SJSA1 (cell line): Measurements from ENCODE around the gene CRISPLD2. TPM values are rescaled to one million over a fixed set of nuclear protein-coding genes. Genes with fewer than 3 reads are reported as not detected.

Experiments used
- DNase-seq, 2 experiments: peaks; one replicate each; pipeline ENCODE4 v3.0.0-alpha.2; 2015 to 2020; ENCODE audit warnings: low spot score in 2 of 2, low read depth in 1 of 2
- H3K27ac ChIP-seq: fragments of 250-450 bp; sonication (Bioruptor Pico); 2 replicates; pipeline ENCODE4 v1.5.1; 2020; ENCODE audit warnings: mild to moderate bottlenecking, moderate library complexity
- H3K27me3 ChIP-seq: fragments of 250-450 bp; sonication (Bioruptor Pico); replicated peaks from 2 replicates; pipeline ENCODE4 v1.5.1; 2020; ENCODE audit warnings: mild to moderate bottlenecking, moderate library complexity
- H3K36me3 ChIP-seq: fragments of 250-450 bp; sonication (Bioruptor Pico); 2 replicates; pipeline ENCODE4 v1.5.1; 2020; ENCODE audit warnings: mild to moderate bottlenecking
- H3K4me1 ChIP-seq: fragments of 250-450 bp; sonication (Bioruptor Pico); replicated peaks from 2 replicates; pipeline ENCODE4 v1.6.1; 2021; ENCODE audit warnings: mild to moderate bottlenecking
- H3K4me3 ChIP-seq: fragments of 250-450 bp; sonication (Bioruptor Pico); 2 replicates; pipeline ENCODE4 v1.5.1; 2020; ENCODE audit warnings: mild to moderate bottlenecking
- H3K9me3 ChIP-seq: fragments of 250-450 bp; sonication (Bioruptor Pico); replicated peaks from 2 replicates; pipeline ENCODE4 v1.5.1; 2020; ENCODE audit warnings: mild to moderate bottlenecking
- total RNA-seq: library from RNA; depleted of rRNA; stranded (reverse); fragments of >200 nt; shearing (Covaris generic); gene quantifications from 2 replicates; pipeline ENCODE4 v1.2.3, GENCODE V29; 2014

Gene CRISPLD2
- total RNA-seq, 1 experiment from 2014 or later = 6.4 TPM

DNA sequence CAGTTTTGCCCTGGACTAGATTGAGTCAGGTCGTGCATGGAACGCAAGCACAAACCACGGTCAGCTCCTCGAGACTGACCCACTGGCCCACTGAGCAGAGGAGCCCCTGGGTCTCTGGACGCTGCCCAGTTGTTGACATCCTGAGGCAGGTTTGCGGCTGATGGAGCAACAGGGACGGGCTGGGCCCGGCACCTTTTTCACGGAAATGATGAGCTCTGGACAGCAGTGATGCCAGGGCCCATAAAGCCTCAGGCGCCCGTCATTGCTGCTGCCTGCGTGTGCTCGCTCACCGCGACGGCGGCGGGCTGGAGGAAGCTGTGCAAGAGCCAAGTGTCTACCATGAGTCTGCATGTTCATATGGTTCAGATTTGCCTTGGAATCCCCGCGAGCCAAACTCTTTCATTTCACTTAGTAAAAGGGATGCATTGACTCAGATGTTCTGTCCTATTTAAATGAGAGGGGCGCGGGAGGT lies 30.8 kb upstream of the CRISPLD2 start:
- no peak overlapping the region for H3K27ac ChIP-seq
- H3K9me3 ChIP-seq = no peaks in the 10 kb centered on the region
- H3K4me1 ChIP-seq = no peaks in the 10 kb centered on the region
- no peaks in the 10 kb centered on the region for H3K27me3 ChIP-seq
- no peaks in the 10 kb centered on the region for H3K36me3 ChIP-seq
- no peak for DNase-seq
- no peak overlapping the region for H3K4me3 ChIP-seq

DNA sequence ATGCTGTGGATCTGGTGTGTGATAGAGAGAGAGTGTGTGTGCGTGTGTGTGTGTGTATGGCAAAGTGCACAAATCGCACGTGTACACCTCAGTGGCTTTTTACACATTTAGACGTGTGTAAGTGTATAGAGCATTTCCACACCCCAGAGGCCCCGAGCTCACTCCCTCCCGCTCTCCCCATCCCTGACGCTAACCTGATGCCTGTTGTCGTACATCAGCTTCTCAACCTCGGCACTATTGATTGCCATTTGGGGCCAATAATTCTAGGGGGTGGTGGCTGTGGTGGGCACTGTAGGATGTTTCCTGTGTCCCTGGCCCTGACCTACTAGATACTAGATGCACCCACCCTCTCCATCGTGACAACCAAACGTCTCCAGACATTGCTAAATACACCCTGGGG lies 30.4 kb upstream of the CRISPLD2 start:
- H3K27me3 ChIP-seq = no peaks in the 10 kb centered on the region
- H3K36me3 ChIP-seq = no peaks in the 10 kb centered on the region
- DNase-seq = no peak
- H3K27ac ChIP-seq = no peak overlapping the region
- no peak overlapping the region for H3K4me3 ChIP-seq
- H3K4me1 ChIP-seq = no peaks in the 10 kb centered on the region
- H3K9me3 ChIP-seq = no peaks in the 10 kb centered on the region

DNA sequence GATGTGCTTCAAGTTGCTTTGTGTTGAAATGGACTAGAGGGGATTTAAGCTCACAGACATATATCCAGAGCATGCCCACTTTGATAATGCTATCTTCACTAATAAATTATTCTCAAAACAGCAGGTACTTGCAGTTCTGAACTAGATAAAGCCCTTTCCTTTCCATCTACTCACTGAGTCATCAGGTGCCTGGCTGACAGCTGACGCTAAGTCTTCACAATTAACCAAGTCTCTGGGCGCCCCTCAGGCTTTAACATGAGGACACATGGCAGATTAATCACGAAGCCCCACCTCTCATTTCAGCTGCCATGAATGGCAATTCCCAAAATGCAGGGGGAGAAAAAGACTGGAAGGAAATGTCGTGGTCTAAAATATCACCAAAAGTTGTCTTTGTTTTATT lies 29.5 kb upstream of the CRISPLD2 start:
- Histone ChIP-seq H3K9me3 (no peaks in the 10 kb centered on the region), H3K4me3 (no peak overlapping the region), H3K27me3 (no peaks in the 10 kb centered on the region), H3K4me1 (no peaks in the 10 kb centered on the region), H3K27ac (no peak overlapping the region), H3K36me3 (no peaks in the 10 kb centered on the region)
- no peak for DNase-seq

DNA sequence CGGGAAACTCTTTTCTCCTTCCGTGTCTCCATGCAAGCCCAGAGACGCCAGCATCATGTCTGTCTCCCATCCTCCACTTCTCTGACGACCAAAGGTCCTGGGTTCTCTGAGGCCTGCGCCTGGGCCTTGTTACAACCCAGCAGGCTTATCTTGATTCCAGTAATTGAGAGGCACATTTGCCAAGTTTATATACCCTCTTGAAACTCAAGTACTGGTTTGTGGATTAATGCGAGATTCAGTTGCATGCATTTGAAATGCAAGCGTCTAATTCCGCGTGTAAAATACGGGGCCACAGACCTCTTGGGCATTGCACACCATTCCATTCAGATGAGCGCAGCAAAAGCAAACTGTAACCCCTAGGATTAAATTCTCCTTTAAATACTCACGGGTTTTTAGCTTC lies 28.7 kb upstream of the CRISPLD2 start:
- Histone ChIP-seq H3K27me3 (no peaks in the 10 kb centered on the region), H3K27ac (no peak overlapping the region), H3K4me1 (no peaks in the 10 kb centered on the region), H3K36me3 (no peaks in the 10 kb centered on the region), H3K4me3 (no peak overlapping the region), H3K9me3 (no peaks in the 10 kb centered on the region)
- DNase-seq = no peak

DNA sequence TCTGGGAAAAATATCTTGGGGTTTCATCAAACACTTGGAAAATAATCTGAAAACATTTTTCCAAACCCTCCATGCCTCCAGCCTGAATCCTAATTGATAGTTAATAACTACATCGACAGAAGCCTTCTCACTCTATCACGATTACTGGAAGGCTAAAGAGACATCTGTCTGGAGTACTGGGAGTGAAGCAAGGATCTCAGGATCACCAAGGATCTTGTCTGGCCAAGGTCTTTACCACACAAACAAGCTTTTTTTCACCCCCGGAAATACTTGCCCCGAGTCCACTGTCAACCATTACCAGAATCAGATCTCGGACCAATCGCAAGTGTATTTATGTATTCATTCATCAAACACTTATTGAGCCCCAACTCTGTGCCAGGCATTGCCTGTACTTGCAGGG lies 28.3 kb upstream of the CRISPLD2 start:
- Histone ChIP-seq H3K36me3 (no peaks in the 10 kb centered on the region), H3K9me3 (no peaks in the 10 kb centered on the region), H3K27ac (no peak overlapping the region), H3K4me1 (no peaks in the 10 kb centered on the region), H3K4me3 (no peak overlapping the region), H3K27me3 (no peaks in the 10 kb centered on the region)
- DNase-seq = no peak

DNA sequence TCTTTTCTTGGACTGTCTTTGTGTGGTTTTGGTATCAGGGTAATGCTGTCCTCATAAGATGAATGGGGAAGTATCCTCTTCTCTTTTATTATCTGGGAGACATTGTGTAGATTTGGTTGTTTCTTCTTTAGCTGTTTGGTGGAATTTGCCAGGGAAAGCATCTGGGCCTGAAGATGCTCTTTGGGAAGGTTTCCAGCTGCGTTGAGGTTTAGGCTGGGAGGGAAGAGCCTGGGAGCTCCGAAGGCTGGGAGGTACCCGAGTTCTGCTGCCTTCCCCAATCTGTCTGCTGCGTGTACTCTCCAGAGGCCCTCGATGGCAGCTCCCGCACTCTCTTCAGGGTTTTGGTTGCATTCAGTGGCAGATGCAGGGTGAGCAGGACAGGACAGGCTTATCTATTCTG lies 25.6 kb upstream of the CRISPLD2 start:
- H3K36me3 ChIP-seq = no peaks in the 10 kb centered on the region
- no peak overlapping the region for H3K4me3 ChIP-seq
- no peak overlapping the region for H3K27ac ChIP-seq
- H3K9me3 ChIP-seq = no peaks in the 10 kb centered on the region
- H3K27me3 ChIP-seq = no peaks in the 10 kb centered on the region
- DNase-seq = no peak
- no peaks in the 10 kb centered on the region for H3K4me1 ChIP-seq

DNA sequence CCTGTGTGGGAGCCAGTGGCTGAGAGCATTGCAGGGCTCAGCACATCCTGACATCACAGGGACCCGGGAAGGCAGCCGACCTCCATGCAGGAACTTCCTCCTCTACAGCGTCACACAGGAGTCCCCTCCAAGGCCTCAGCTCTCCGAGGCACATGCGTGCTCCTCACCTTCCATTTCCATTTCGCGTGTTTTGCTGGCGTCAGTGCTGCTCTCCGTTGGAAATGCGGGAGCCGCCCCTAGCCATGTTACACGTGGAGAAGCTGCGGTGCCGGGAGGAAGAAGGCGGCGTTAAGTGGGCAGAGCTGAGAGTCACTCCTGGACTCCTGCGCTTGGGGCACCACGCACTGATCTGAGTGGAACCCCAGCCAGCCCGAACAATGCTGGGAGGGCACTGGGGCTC lies 25.2 kb upstream of the CRISPLD2 start:
- H3K27me3 ChIP-seq = no peaks in the 10 kb centered on the region
- no peaks in the 10 kb centered on the region for H3K4me1 ChIP-seq
- no peak overlapping the region for H3K4me3 ChIP-seq
- DNase-seq = no peak
- no peaks in the 10 kb centered on the region for H3K9me3 ChIP-seq
- no peak overlapping the region for H3K27ac ChIP-seq
- H3K36me3 ChIP-seq = no peaks in the 10 kb centered on the region

DNA sequence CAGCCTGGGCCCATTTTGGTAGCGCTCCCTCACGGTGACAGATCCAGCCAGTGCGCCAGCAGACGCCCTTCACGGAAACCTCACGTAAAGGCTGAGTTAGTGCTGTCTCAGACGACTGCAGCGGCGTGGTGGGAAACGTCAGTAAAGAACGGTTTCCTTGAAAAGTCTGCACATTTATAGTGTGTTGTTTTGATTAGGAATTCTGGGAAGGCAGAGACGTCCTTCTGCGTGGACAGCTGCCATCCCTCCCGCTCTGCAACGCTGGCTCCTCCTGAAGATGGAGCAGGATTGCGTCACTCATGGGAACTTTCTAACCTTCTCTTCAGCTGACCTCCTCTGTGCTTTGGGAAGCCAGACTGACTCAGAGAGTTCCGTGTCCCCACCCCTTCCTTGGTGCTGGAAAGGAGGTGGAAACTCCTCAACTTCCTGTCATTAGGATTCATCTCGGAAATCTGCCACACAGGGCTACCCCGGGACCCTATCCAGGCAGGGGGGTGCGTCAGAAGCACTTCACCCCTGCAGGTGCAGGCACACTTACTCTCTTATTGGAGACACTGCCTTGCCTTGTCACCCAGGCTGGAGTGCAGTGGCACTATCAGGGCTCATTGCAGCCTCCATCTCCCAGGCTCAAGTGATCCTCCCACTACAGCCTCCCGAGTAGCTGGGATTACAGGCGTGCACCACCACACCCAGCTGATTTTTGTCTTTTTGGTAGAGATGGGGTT lies 24.3 kb upstream of the CRISPLD2 start:
- Histone ChIP-seq H3K27me3 (no peaks in the 10 kb centered on the region), H3K9me3 (no peaks in the 10 kb centered on the region), H3K27ac (no peak overlapping the region), H3K36me3 (no peaks in the 10 kb centered on the region), H3K4me1 (no peaks in the 10 kb centered on the region), H3K4me3 (no peak overlapping the region)
- no peak for DNase-seq

DNA sequence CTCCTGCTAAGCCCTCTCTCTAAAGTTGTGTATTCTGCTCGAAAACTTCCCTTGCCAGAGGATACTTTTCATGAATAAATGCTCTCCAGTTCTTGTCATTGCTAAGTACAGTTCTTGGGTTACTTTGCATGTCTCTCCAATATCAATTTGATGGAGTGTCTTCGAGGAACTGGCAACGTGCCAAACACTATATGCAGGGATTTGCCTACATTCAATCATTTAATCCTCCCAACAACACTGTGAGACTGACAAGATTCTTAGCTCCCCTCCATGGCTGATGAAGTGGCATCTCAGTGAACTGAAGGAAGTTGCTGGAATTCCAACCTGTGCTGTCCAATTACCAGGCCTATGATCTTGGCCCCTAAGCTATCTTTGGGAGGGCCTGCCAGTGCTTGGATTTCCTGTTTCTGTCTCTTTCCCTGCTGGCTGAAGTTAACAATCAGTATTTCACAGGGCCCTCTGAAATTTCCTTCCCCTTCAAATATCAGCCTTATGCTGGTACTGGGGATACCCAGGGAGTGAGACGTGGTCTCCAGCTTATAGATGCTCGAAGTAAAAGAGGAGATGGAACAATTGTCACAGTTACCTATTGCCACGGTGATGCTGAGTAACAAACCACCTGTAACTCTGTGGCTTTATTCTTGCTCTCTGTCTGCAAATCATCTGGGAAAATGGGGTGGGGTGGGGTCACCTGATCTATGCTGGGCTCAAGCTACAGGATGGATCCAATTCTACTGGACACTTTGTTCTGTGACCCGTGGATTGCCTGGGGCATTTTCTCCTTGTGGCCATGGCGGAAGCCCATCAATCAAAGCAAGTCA lies 19.4 kb upstream of the CRISPLD2 start:
- no peak overlapping the region for H3K27ac ChIP-seq
- no peaks in the 10 kb centered on the region for H3K27me3 ChIP-seq
- no peak overlapping the region for H3K4me3 ChIP-seq
- H3K4me1 ChIP-seq = peaks cover 2% of the 10 kb centered on the region
- no peaks in the 10 kb centered on the region for H3K36me3 ChIP-seq
- H3K9me3 ChIP-seq = no peaks in the 10 kb centered on the region
- DNase-seq = no peak

DNA sequence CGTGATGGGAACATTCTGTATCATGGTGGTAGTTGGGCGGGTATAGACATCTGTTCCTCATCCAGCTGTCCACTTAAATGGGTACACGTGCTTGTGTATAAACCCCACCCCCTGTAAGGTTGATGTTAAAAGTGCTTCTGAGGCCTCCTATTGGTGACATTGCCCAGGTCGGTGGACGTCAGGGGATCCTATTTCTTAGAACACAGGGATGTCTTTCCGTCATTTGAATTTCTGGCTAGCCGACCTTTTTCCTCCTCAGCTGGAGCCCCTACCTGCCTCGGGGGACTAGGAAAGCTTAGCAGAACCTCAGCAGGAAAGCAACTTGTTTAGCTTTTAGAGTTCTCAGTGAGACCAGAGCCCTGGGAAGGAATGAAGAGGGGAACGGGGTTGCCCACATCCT lies 16.6 kb upstream of the CRISPLD2 start:
- H3K4me1 ChIP-seq = peaks cover 25% of the 10 kb centered on the region
- H3K36me3 ChIP-seq = no peaks in the 10 kb centered on the region
- H3K27me3 ChIP-seq = no peaks in the 10 kb centered on the region
- no peak overlapping the region for H3K4me3 ChIP-seq
- DNase-seq = no peak
- no peaks in the 10 kb centered on the region for H3K9me3 ChIP-seq
- H3K27ac ChIP-seq = no peak overlapping the region

DNA sequence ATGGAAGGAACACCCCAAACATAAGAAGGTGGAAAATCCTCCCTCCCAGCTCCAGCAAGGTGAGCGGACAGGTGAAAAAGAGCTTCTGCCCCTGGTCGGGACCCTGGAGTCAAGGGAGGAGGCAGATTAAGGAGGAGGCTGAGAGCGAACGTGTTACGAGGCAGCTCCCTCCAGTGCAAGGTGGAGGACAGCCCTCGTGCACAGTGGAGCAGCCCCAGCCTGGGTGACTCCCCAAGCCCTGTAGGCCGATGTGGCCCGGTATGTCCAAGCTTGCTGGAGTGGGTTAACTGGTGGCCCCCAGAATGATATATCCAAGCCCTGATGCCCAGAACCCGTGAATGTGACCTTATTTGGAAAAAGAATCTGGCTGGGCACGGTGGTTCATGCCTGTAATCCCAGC lies 15.5 kb upstream of the CRISPLD2 start:
- no peak for DNase-seq
- Histone ChIP-seq H3K36me3 (no peaks in the 10 kb centered on the region), H3K27ac (no peak overlapping the region), H3K27me3 (no peaks in the 10 kb centered on the region), H3K9me3 (no peaks in the 10 kb centered on the region), H3K4me1 (peaks cover 25% of the 10 kb centered on the region), H3K4me3 (no peak overlapping the region)

DNA sequence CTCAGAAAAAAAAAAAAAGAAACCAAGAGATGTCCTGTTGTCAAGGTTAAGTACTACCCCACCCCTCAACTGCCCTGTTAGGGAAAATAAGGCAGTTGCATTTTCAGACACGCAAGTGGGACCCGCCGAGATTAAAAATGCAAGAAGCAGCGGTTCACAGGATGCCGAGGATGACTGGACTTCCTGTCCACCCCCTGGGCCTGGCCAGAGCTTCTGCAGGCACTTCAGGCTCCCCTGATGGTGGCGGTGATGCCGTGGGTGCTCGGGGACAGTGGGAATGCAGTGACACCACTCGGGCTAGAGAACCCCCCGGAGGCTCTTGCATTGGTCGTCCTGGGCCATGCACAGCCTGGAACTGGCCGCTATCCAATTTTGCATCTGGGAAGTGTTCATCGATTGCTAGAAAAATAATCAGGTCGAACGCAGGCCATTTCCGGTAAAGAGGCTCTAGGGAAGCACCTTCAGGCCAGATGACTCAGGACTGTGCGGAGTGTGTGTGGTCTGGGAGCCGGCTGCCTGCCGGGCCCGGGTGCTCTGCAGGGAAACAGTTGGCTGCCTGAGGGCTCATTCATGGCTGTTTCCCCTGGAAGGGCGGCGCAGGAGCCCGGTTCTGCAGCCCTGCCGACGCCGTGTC lies 13.4 kb upstream of the CRISPLD2 start:
- no peaks in the 10 kb centered on the region for H3K36me3 ChIP-seq
- peak; percentile 97 for DNase-seq
- no peaks in the 10 kb centered on the region for H3K9me3 ChIP-seq
- H3K27ac ChIP-seq = peak overlapping the region; percentile 66
- H3K4me1 ChIP-seq = peaks cover 36% of the 10 kb centered on the region
- peak overlapping the region; percentile 23 for H3K4me3 ChIP-seq
- no peaks in the 10 kb centered on the region for H3K27me3 ChIP-seq

DNA sequence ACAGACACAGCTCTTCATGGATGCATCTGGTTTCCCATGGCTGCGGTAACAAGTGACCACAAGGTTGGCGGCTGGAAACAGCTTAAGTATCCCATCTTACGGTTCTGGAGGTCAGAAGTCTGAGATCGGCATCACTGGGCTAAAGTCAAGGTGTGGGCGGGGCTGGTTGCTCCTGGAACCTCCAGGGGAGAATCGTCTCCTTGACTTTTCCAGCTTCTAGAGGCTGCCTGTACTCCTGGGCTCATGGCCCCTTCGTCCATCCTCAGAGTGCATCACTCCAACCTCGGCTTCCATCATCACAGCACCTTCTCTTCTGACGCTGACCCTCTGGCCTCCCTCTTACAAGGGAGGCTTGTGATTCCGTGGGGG lies 12.9 kb upstream of the CRISPLD2 start:
- Histone ChIP-seq H3K36me3 (no peaks in the 10 kb centered on the region), H3K27me3 (no peaks in the 10 kb centered on the region), H3K4me1 (peaks cover 36% of the 10 kb centered on the region), H3K27ac (peak overlapping the region; percentile 35), H3K9me3 (no peaks in the 10 kb centered on the region), H3K4me3 (peak overlapping the region; percentile 23)
- no peak for DNase-seq

DNA sequence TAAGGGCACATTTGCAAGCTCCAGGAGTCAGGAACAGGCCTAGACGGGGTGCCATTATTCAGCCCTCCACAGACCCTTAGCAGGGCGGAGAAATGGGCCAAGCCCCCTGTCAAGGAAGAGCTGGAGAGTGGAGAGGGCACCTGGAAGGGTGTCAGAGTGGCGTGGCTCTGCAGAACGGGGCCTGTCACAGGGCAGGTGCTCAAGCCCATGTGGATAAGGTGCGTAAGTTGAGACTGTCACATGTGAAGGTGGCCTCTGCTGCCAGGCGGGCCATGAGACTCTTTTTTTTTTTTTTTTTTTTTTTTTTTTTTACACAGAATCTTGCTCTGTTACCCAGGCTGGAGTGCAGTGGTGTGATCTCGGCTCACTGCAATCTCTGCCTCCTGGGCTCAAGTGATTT lies 12.0 kb upstream of the CRISPLD2 start:
- Histone ChIP-seq H3K27me3 (no peaks in the 10 kb centered on the region), H3K27ac (no peak overlapping the region), H3K9me3 (no peaks in the 10 kb centered on the region), H3K4me3 (no peak overlapping the region), H3K4me1 (peaks cover 36% of the 10 kb centered on the region), H3K36me3 (no peaks in the 10 kb centered on the region)
- DNase-seq = no peak
